ENCODE data around the gene C17orf114.

The C17orf114 gene

DNA sequence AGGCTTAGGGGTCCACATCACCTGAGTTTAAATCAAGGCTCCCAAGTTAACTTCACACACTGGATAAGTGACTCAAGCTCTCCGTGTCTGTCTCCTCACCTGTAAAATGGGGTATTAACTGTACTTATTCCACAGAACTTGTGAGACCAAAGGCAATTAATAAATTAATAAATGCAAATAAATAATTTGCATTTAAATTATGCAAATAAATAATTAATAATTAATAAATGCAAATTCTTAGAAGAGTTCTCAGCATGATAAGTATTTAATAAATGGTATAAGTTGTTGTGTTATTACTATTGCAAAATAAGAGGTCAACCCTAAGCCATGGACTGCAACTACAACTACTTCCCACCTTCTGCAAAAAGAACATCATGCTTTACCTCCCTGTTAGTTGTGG lies 48.7 kb downstream of the C17orf114 start:
- TF ChIP-seq, protein P1, sequence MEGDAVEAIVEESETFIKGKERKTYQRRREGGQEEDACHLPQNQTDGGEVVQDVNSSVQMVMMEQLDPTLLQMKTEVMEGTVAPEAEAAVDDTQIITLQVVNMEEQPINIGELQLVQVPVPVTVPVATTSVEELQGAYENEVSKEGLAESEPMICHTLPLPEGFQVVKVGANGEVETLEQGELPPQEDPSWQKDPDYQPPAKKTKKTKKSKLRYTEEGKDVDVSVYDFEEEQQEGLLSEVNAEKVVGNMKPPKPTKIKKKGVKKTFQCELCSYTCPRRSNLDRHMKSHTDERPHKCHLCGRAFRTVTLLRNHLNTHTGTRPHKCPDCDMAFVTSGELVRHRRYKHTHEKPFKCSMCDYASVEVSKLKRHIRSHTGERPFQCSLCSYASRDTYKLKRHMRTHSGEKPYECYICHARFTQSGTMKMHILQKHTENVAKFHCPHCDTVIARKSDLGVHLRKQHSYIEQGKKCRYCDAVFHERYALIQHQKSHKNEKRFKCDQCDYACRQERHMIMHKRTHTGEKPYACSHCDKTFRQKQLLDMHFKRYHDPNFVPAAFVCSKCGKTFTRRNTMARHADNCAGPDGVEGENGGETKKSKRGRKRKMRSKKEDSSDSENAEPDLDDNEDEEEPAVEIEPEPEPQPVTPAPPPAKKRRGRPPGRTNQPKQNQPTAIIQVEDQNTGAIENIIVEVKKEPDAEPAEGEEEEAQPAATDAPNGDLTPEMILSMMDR (IDR thresholded peaks at IDR 0.05; ENCODE audit: extremely low read depth, missing control alignments), result no peak
- DNase-seq (ENCODE audit: low spot score), result no peak

DNA sequence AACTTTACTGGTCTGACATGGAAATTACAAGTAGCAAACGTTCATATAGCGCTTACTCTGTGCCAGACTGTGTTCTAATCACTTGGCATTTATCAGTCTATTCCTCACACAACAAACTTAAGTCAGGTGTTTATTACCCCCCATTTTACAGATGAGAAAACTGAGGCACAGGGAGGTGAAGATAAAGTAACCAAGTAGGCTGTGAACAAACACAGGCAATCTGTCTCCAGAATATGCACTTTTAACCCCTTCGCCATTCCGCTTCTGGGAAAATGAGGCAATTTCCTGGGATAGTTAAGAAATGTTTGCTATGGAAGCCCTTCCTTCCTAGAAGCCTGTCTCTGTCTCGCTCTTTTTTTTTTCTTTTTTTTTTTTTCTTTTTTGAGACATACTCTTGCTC lies 50.2 kb downstream of the C17orf114 start:
- no peak for DNase-seq (ENCODE audit: low spot score)
- TF ChIP-seq, protein P1 (IDR thresholded peaks at IDR 0.05; ENCODE audit: extremely low read depth, missing control alignments), result no peak
